ENCODE measurements around the gene ZNF587.
"Not testable (repeated sequence)": the region's sequence is repeated elsewhere in the genome, so short reads cannot be mapped to it uniquely, and the experiment has no call there.

Gene ZNF587

DNA sequence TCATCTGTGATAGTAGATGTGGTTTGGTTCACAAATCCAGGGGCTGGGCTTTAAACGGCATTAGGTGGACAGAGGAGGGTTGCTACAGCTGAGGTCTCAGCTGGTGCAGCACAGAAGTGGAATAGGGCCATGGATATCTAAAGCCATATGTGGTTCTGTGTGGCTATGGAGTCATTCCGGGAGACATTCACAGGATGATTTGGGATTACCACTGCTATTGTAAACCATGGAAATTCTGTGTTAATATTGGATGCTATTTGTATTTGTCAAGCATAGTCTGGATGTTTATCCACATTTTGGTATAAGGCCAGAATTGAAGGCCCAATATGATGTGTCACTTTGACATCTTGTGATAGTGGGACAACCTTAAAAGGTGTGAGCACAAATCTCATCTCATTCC, 26.5 kb upstream of the ZNF587 start:
- DNase-seq = not testable (repeated sequence)

DNA sequence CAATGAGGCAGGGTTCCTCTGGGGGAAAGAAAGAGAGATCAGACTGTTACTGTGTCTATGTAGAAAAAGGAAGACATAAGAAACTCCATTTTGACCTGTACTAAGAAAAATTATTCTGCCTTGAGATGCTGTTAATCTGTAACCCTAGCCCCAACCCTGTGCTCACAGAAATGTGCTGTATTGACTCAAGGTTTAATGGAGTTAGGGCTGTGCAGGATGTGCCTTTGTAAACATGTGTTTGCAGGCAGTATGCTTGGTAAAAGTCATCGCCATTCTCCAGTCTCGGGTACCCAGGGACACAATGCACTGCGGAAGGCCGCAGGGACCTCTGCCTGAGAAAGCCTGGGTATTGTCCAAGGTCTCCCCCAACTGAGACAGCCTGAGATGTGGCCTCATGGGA, 26.1 kb upstream of the ZNF587 start:
- not testable (repeated sequence) for DNase-seq

DNA sequence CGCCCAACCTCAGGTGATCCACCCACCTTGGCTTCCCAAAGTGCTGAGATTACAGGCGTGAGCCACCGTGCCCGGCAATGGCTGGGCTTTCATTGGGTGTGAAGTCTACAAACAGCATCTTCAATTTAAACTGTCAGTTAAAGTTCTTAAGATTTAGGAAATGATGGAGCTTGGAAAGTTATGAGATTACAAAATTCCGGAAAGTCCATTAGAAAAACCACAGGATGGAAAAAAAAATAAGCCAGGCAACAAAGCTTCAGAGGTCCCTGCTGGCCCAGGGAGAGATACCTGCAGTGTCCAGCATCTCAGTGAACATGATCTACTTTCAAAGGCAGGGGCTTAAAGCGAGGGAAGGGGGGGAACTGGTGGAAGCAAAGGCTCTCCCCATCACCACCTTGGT, 24.1 kb upstream of the ZNF587 start:
- no peak for DNase-seq

DNA sequence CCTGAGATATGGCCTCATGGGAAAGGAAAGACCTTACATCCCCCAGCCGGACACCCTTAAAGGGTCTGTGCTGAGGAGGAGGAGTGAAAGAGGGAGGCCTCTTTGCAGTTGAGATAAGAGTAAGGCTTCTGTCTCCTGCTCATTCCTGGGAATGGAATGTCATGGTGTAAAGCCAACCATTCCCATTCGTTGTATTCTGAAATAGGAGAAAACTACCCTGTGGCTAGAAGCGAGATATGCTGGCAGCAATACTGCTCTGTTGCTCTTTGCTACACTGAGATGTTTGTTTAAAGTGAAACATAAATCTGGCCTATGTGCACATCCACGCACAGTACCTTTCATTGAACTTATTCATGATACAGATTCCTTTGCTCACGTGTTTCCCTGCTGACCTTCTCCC, 20.3 kb upstream of the ZNF587 start:
- DNase-seq = no peak

DNA sequence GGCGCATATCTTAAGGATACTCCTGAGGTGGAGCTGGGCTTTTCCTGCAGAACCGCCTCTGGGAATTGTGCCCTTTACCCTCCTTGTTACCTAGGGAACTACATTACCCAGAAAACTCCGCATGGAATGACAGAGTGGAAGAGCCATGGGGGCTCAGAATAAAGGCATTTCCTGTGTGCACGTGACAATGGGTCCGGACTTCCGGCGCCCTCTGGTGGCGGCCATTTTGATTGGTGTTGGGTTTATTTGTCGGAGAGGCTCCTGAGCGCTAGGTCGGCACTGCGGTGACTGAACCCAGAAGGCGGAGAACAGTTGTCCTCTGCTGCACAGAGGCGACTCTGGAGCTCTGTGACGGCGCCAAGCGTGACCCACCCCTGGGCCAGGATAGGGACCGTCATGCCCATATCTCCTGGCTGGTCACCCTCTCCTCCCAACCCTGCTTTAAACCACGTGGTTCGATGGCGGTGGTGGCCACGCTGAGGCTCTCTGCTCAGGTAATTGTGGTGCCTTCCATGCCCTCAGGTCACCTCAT, 19.5 kb upstream of the ZNF587 start, which contains the start of gene ZNF587B:
Gene ZNF587B, plus strand, starts transcription at position 229 of the 532 bp plus-strand sequence. Its CDS starts 230 bp downstream, at position 459.
- no peak for DNase-seq

DNA sequence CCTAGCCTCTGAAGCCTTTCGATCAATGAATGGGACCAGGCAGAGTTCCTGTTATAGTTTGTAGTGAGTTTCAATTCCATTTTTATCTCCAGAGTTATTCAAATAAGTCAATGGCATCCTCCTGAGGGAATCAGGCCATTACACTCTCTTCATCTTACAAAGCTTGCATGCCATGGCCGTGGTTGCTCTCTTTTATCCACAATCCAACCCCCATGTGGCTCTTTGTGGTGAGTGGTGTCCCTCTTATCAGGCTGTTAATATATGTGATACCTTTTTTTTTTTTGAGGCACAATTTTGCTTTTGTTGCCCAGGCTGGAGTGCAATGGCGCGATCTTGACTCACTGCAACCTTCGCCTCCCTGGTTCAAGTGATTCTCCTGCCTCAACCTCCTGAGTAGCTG, 12.7 kb upstream of the ZNF587 start:
- DNase-seq = not testable (repeated sequence)

DNA sequence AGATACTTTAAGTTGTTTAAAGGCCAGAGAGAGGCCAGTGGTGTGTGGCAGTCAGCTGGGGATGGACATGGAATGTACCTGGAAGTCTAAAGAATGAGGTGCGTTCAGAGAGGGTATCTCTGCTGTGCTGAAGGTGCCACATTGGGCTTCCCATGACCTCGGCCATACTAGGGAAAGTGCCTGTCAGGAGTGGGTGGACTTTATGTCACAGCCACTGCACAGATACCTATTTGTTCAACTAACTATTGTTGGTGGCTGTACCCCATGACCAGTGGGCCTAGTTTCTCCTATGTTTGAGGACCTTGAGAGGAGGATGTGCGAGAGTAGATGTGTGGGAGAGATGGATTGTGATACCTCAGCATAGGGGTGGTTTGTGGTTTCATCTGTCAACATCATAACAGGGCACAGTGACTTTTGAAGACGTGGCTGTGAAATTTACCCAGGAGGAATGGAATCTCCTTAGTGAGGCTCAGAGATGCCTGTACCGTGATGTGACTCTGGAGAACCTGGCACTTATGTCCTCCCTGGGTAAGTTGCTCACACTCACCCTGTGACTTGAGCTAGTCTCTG, 11.0 kb upstream of the ZNF587 start:
- DNase-seq = not testable (repeated sequence)

DNA sequence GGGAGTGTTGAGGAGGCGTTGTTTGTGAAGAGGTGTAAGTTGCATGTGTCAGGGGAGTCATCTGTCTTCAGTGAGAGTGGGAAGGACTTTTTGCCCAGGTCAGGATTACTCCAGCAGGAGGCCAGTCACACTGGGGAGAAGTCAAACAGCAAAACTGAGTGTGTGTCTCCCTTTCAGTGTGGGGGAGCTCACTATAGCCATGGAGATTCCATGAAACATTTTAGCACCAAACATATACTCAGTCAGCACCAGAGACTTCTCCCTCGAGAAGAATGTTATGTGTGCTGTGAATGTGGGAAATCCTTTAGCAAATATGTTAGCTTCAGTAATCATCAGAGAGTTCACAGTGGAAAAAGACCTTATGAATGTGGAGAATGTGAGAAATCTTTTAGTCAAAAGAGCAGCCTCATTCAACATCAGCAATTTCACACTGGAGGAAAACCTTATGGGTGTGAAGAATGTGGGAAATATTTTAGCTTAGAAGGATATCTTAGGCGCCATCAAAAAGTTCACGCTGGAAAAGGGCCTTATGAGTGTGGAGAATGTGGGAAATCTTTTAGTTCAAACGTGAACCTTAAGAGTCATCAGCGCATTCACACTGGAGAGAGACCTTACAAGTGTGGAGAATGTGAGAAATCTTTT, 8.4 kb upstream of the ZNF587 start:
- DNase-seq = no peak

DNA sequence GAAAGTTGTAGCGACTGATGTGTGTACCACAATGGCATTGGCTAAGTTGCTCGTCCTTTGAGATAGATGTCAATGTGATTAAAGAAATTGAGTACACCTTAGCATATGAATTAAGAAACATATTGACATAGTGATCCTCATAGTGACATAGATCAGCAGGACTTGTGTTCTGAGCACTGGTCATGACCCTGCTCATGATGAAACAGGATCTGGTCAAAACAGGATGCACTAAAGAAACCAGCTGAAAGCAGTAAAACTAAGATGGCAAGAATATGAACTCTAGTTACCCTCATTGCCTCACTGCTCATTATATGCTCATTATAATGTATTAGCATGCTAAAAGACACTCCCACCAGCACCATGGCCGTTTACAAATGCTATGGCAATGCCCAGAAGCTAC, 2.5 kb upstream of the ZNF587 start:
- peak; percentile 42 for DNase-seq

DNA sequence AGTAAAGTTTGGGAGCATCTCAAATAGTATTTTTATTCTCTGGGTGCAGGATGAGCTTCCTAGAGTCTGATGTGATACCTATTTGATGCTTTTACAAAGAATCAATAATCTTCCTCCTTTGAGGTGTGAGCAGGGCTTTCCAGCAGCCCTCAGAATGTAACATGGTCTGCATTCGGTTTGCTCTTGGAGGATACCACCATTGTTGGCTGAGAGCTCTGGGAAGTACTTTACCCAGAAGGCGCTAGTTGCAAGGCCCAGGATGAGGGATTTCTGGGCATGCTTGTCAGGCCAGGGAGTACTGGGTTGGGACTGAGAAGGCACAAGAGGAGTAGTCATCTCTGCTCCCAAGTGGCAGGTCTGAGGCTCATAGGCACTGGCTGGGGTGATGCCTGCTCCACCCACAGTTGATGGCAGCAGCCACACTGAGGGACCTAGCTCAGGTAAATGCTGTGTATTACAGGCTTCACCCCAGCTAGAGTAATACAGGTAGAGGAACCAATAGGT, 445 bp upstream of the ZNF587 start:
- DNase-seq = not testable (repeated sequence)

DNA sequence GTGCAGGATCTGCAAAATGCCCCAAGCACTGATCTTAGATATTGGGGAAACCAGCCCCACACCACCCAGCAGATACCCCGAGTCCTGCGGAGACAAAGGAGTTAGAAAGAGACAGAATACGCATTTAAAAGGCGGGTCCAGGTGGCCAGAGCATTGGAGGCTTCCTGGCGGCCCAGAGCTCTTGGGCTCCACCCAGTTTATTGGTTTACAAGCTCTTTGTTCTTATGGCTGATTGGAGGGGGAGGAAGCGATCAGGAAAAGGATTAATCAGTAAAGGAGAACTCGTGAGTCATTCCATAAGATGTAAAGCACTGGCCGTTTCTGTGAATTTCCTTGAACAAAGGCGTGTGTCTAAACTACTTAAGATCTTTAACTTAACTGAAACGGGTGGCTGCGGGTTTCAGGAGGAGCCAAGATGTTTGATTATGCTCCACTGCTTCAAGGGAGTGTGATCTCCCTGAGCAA, 926 bp downstream of the ZNF587 start:
- no peak for DNase-seq

DNA sequence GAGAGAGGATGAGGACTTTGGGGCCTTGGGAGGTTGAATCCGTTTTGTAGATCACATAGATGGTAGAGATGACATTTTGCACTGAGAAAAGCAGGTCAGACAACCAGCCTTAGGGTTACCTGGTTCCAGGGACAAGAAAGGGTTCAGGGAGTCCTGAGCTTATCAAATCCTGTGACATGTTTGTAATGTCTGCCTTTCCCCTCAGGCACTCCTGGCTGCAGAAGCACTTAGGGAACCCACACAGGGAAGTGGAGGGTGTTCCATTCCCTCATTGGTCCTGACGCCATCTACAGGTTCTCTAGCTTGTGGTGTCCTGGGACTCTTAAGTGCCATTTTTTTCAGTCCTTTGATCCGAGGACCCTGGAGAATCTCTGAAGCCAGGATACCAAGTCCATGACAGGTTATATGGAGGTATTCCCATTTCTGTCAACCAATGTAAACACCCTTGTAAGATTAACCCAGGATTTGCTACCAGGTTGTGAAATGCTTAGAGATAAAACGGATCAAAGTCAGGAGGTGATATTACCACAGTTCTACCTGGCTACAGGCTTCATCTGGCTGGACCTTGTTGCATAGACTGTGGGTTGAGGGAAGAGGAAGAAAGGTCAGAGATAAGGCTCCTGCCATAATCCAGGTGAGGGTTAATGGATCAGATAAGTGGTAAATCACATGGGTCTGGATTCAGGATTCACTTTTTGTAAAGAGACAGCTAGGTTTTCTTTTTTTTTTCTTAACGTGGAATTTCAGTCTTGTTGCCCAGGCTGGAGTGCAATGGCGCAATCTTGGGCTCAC, 2.3 kb downstream of the ZNF587 start:
- not testable (repeated sequence) for DNase-seq

DNA sequence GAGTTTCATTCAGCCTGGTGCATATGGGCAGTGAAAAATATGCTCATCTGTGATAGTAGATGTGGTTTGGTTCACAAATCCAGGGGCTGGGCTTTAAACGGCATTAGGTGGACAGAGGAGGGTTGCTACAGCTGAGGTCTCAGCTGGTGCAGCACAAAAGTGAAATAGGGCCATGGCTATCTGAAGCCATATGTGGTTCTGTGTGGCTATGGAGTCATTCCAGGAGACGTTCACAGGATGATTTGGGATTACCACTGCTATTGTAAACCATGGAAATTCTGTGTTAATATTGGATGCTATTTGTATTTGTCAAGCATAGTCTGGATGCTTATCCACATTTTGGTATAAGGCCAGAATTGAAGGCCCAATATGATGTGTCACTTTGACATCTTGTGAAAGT, 4.5 kb downstream of the ZNF587 start:
- not testable (repeated sequence) for DNase-seq

DNA sequence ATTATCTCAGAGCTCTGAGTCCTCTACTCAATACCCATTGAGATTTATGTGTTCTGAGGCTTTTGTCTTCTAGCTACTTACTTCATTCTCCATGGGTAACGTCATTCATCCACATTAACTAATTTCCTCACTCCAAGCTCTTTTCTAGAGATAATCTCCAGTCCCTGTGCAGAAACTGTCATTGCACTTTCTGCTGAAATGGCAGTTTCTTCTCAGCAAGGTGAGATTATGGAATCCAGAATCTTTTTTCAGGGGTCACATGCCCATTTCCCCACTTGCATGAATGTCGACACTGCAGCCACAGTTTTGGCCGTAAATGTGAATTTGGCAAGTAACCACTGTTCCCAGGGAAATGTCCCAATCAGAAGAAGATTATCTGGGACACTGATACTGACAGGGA, 12.7 kb downstream of the ZNF587 start:
- not testable (repeated sequence) for DNase-seq

DNA sequence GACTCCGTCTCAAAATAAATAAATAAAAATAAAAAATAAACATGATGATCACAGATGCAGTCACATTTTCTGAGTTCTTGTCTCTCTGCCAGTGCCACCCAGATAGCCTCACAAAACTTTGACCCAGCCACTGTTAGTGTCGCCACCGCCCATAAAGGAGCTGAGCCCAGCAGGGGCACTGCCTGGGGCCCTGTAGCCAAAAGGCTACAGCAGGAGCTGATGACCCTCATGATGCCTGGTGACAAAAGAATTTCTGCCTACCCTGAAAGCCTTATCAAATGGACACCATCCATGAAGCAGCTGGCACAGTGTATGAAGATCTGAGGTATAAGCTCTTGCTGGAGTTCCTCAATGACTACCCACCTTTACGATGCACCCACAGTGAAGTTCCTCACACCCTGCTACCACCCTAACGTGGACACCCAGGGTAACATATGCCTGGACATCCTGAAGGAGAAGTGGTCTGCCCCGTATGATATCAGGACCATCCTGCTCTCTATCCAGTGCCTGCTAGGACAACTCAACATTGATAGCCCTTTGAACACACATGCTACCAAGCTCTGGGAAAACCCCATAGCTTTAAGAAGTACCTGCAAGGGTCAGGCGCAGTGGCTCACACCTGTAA, 18.3 kb downstream of the ZNF587 start:
- DNase-seq = no peak

DNA sequence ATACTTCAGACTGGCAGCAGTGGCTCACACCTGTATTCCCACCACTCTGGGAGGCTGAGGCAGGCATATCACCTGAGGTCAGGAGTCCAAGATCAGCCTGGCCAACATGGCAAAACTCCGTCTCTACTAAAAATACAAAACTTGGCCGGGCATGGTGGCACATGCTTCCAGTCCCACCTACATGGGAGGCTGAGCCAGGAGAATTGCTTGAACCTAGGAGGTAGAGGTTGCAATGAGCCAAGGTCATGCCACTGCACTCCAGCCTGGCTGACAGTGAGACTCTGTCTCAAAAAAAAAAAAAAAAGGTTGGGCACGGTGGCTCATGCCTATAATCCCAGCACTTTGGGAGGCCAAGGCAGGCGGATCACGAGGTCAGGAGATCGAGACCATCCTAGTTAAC, 20.0 kb downstream of the ZNF587 start:
- not testable (repeated sequence) for DNase-seq

DNA sequence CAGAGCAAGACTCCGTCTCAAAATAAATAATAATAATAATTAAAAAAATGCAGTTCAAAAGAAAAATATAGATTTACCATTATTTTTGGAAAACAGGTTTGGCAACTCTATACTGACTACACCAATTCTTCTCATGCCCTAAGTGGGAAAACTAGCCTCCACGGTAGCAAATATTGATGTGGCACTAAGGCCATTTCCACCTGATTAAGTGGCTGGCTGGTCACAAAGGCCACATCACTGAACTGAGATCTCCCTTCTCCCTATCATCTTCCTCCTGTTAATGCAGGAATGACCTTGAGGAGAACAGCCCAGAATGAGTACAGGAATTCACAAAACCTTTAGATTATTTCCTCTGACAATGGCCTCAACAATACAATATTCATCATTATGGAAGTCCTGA, 20.6 kb downstream of the ZNF587 start:
- no peak for DNase-seq

DNA sequence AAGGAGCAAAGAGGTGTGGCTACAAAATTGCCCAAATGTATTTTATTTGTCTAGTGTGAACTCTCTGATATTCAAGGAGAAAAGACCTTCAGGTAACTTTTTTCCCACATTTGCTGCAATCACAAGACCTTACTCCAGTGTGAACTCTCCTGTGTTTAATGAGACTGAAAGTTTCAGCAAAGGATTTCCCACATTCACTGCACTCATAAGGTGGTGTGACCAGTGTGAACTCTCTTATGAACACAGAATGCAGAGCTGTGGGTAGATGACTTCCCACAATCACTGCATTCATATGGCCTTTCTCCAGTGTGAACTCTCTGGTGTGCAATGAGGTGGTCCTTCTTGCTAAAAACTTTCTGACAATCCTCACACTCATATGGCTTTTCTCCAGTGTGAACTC, 22.8 kb downstream of the ZNF587 start:
- no peak for DNase-seq

DNA sequence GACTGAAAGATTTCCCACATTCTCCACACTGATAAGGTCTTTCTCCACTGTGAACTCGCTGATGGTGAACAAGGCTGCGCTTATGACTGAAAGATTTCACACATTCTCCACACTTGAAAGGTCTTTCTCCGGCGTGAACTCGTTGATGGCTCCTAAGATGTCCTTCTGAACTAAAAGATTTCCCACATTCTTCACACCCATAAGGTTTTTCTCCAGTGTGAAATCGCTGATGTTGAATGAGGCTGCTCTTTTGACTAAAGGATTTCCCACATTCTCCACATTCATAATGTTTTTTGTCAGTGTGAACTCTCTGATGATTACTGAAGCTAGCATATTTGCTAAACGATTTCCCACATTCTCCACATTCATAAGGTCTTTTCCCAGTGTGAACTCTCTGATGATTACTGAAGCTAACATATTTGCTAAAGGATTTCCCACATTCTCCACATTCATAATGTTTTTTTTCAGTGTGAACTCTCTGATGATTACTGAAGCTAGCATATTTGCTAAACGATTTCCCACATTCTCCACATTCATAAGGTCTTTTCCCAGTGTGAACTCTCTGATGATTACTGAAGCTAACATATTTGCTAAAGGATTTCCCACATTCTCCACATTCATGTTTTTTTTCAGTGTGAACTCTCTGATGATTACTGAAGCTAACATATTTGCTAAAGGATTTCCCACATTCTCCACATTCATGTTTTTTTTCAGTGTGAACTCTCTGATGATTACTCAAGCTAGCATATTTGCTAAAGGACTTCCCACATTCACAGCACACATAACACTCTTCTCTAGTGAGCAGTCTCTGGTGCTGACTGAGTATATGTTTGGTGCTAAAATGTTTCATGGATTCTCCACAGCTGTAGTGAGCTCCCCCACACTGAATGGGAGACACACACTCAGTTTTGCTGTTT, 24.5 kb downstream of the ZNF587 start:
- DNase-seq = not testable (repeated sequence)

DNA sequence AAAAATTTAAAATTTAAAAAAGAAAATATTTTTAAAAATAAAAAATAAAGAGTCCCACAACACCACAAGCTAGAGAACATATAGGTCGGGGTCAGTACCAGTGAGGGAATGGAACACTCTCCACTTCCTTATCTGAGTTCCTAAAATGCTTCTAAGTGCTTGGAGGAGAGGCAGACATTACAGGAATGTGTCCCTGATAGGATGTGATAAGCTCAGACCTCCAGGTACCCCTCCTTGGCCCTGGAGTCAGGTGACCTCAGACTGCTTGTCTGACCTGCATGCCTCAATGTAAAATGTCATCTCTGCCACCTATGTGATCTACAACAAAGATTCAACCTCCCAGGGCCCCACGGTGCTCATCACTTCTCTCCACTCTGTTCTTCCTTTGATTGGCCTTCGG, 36.4 kb downstream of the ZNF587 start:
- no peak for DNase-seq

DNA sequence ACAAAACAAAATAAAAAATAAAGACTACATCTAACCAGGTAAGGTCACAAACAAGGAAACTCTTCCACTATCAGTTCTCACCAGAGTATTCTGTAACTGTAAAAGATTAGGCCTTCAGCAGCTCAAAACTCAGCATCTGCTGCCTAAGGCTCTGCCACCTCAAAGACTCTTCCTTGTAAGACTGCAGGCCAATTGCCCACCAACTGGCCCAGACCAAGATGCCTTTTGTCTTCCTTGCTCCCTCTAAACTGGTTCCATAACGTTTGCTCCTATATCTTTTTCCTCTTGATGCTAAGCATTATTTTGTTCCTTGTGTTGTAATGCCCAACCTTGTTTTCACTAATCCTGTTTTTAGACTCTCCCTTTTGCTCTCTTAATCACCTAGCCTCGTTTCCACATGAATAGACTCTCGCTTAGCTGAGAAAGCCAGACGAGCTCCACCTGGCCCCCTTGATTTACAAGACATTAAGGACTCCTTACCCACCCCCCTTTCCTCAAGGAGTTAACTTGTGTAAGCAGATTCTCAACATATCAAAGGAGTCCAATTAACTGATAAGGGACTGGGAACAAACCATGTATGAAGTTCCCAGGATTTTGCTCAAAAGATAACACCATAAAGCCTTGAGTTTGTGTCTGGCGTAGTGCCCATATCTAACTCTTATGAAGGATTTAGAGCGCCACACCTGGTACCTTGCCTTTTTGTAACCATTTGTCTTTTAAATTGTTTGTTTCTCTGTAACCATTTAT, 37.7 kb downstream of the ZNF587 start:
- DNase-seq = no peak

All from GF-D8 (cell line).